Measurements from ENCODE around the gene KRTAP10-3.

The KRTAP10-3 gene

GRCh38 chr21:44547656-44548331 lies 10.8 kb downstream of the KRTAP10-3 start:
- peak; percentile 24 for DNase-seq (ENCODE audit: low read depth)

GRCh38 chr21:44544566-44544965 lies 14.0 kb downstream of the KRTAP10-3 start:
- no peak for DNase-seq (ENCODE audit: low read depth)

GRCh38 chr21:44542716-44543115 lies 15.9 kb downstream of the KRTAP10-3 start:
- no peak for DNase-seq (ENCODE audit: low read depth)

GRCh38 chr21:44540741-44541288 lies 17.8 kb downstream of the KRTAP10-3 start:
- no peak for DNase-seq (ENCODE audit: low read depth)

- DNase-seq (ENCODE audit: low read depth), result no peak
Observed at GRCh38 chr21:44539991-44540666, 18.5 kb downstream of the KRTAP10-3 start, which contains the start of gene KRTAP10-1. Gene KRTAP10-1 (minus strand): TSS chr21:44540195. CDS start chr21:44540150, 45 bp downstream.

- DNase-seq (ENCODE audit: low read depth), result no peak
Observed at GRCh38 chr21:44539046-44539445, 19.5 kb downstream of the KRTAP10-3 start.

- DNase-seq (ENCODE audit: low read depth), result no peak
Observed at GRCh38 chr21:44537930-44538911, 20.4 kb downstream of the KRTAP10-3 start.

- DNase-seq (ENCODE audit: low read depth), result no peak
Observed at GRCh38 chr21:44535963-44536362, 22.6 kb downstream of the KRTAP10-3 start.

GRCh38 chr21:44534688-44535087 lies 23.9 kb downstream of the KRTAP10-3 start:
- no peak for DNase-seq (ENCODE audit: low read depth)

- no peak for DNase-seq (ENCODE audit: low read depth)
Observed at GRCh38 chr21:44533891-44534627, 24.5 kb downstream of the KRTAP10-3 start.

- no peak for DNase-seq (ENCODE audit: low read depth)
Observed at GRCh38 chr21:44533121-44533890, 25.3 kb downstream of the KRTAP10-3 start.

GRCh38 chr21:44532712-44533111 lies 25.9 kb downstream of the KRTAP10-3 start:
- DNase-seq (ENCODE audit: low read depth), result no peak

- DNase-seq (ENCODE audit: low read depth), result no peak
Observed at GRCh38 chr21:44531606-44532564, 26.7 kb downstream of the KRTAP10-3 start.

- no peak for DNase-seq (ENCODE audit: low read depth)
Observed at GRCh38 chr21:44530903-44531605, 27.5 kb downstream of the KRTAP10-3 start.

GRCh38 chr21:44530221-44530902 lies 28.2 kb downstream of the KRTAP10-3 start:
- no peak for DNase-seq (ENCODE audit: low read depth)

- DNase-seq (ENCODE audit: low read depth), result no peak
Observed at GRCh38 chr21:44529503-44530125, 29.0 kb downstream of the KRTAP10-3 start.

GRCh38 chr21:44529011-44529421 lies 29.6 kb downstream of the KRTAP10-3 start:
- DNase-seq (ENCODE audit: low read depth), result no peak

- no peak for DNase-seq (ENCODE audit: low read depth)
Observed at GRCh38 chr21:44528634-44528995, 30.0 kb downstream of the KRTAP10-3 start.

All from activated T-helper 1 cell treated with Interleukin-2 at 50 U/mL for 16 hours (primary cell).